BJ (cell line): Measurements from ENCODE around the gene SLC25A43. TPM values are rescaled to one million over a fixed set of nuclear protein-coding genes. Genes with fewer than 3 reads are reported as not detected.
"Not testable (repeated sequence)": the region's sequence is repeated elsewhere in the genome, so short reads cannot be mapped to it uniquely, and the experiment has no call there.

Source experiments
- CTCF ChIA-PET: fragments of 350-600 bp; formaldehyde crosslinking; extraction: SDS; loops from one replicate; lab custom pipeline; 2021; ENCODE audit warnings: antibody characterized with exemption, inconsistent platforms; lab: Yijun Ruan, JAX
- POLR2A ChIA-PET: fragments of 300-600 bp; sonication (Branson Sonifier 250); formaldehyde crosslinking; extraction: SDS; loops from one replicate; lab custom pipeline; 2021; ENCODE audit warnings: antibody characterized with exemption; lab: Charles Lee
- DNase-seq: peaks from one replicate; pipeline ENCODE4 v3.0.0-alpha.2; 2011; ENCODE audit warnings: low read depth
- H3K27me3 ChIP-seq: 2 replicates; pipeline ENCODE4 v1.6.0; 2011; ENCODE audit warnings: low read length; ENCODE audit not compliant: control insufficient read depth, insufficient read depth
- H3K36me3 ChIP-seq: 2 replicates; pipeline ENCODE4 v1.5.1; 2011; ENCODE audit warnings: low read length; ENCODE audit not compliant: control insufficient read depth, insufficient read depth
- H3K4me3 ChIP-seq: 2 replicates; pipeline ENCODE4 v1.5.1; 2011; ENCODE audit warnings: low read depth, mild to moderate bottlenecking, control low read depth, low read length
- polyA plus RNA-seq: library from polyadenylated mRNA; depleted of rRNA; stranded (reverse); fragments of >200 nt; gene quantifications from 2 replicates; pipeline ENCODE4 v1.2.3, GENCODE V29; 2011
- TF ChIP-seq, protein P1 (sequence below): IDR thresholded peaks from 2 replicates; pipeline ENCODE4 v1.5.1; 2011; ENCODE audit warnings: low read depth, mild to moderate bottlenecking, control low read depth, inconsistent platforms, low read length, moderate library complexity; ENCODE audit not compliant: insufficient read depth

The SLC25A43 gene
- polyA plus RNA-seq, 1 experiment: 13.5 TPM

GRCh38 chrX:119427024-119427794, 28.1 kb downstream of the SLC25A43 start:
- Histone ChIP-seq H3K36me3 (no peaks in the 10 kb centered on the region), H3K27me3 (no peaks in the 10 kb centered on the region), H3K4me3 (no peak overlapping the region)
- CTCF ChIA-PET: interaction anchor here (0.9 to 1.2 kb wide), 2 partner anchors 16 to 41 kb away, joined by 3 read pairs; partner anchors contain the start of gene SLC25A5
- TF ChIP-seq, protein P1, sequence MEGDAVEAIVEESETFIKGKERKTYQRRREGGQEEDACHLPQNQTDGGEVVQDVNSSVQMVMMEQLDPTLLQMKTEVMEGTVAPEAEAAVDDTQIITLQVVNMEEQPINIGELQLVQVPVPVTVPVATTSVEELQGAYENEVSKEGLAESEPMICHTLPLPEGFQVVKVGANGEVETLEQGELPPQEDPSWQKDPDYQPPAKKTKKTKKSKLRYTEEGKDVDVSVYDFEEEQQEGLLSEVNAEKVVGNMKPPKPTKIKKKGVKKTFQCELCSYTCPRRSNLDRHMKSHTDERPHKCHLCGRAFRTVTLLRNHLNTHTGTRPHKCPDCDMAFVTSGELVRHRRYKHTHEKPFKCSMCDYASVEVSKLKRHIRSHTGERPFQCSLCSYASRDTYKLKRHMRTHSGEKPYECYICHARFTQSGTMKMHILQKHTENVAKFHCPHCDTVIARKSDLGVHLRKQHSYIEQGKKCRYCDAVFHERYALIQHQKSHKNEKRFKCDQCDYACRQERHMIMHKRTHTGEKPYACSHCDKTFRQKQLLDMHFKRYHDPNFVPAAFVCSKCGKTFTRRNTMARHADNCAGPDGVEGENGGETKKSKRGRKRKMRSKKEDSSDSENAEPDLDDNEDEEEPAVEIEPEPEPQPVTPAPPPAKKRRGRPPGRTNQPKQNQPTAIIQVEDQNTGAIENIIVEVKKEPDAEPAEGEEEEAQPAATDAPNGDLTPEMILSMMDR: no peak
- POLR2A ChIA-PET: interaction anchor here (0.6 kb wide), 1 partner anchor 10 kb away, joined by 4 read pairs; no protein-coding TSS in a partner anchor
- no peak for DNase-seq

GRCh38 chrX:119427795-119428185, 28.7 kb downstream of the SLC25A43 start:
- Histone ChIP-seq H3K36me3 (no peaks in the 10 kb centered on the region), H3K4me3 (no peak overlapping the region), H3K27me3 (no peaks in the 10 kb centered on the region)
- TF ChIP-seq, protein P1: no peak
- ChIA-PET POLR2A (interaction anchor here (0.6 to 0.7 kb wide), 2 partner anchors 11 to 425 kb away, joined by 4 read pairs; partner anchors contain the start of gene UPF3B), CTCF (interaction anchor here (0.6 to 1.2 kb wide), 3 partner anchors 10 to 40 kb away, joined by 3 read pairs; partner anchors contain the start of gene SLC25A5)
- no peak for DNase-seq

DNA sequence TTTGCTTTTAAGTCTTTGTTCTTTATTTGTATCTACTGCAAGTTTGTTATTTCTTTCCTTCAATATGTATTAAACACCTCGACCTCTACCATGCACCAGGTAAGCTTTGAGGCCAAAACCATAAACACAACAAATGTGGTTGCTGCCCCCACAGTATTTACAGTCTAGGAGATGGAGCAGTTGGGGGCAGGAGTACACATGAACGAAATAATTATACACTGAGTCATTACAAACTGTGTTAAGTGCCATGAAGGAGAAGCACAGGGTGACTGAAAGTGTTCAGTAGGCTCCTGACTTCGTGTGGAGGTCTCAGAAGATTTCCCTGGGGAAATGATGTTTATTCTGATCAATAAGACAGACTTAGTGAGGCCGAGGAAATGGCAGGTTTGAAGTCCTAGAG, 30.3 kb downstream of the SLC25A43 start:
- ChIA-PET CTCF (no interaction called here), POLR2A (no interaction called here)
- no peak for DNase-seq

DNA sequence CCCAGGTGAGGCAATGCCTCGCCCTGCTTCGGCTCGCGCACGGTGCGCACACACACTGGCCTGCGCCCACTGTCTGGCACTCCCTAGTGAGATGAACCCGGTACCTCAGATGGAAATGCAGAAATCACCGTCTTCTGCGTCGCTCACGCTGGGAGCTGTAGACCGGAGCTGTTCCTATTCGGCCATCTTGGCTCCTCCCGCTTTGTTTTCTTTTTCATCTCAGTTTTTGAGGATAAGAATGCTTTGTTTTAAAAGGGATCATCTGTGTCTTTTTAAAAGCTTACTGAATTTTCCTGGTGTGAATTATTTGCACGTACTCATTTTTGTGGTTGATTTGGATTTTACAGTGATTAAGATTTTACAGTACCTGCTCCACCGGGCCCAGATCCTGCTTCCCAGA, 42.2 kb downstream of the SLC25A43 start:
- DNase-seq, CTCF ChIA-PET, POLR2A ChIA-PET: not testable (repeated sequence)

More for the DNA sequence above, 30.3 kb downstream of the SLC25A43 start:
- TF ChIP-seq, protein P1: no peak
- H3K4me3 ChIP-seq: no peak overlapping the region
- H3K27me3 ChIP-seq: no peaks in the 10 kb centered on the region
- no peaks in the 10 kb centered on the region for H3K36me3 ChIP-seq

DNA sequence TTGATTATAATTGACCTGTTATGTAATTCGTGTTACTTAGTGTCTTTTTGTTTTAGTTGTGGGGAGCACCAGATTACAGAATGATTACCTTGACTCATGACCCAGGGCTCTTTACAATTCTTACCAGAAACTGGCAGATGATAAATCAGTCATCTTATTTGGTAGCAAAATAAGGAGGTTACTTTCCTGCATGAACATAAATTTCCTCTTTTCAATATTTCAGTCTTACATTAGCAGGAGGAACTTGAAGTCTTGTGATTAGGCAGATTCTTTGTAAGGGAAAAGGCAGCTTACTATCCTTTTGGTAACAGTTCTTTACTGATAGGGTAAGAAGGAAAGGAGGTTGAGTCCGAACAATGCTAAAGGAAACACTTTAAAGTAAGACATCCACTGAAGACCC, 43.1 kb downstream of the SLC25A43 start:
- Histone ChIP-seq H3K27me3 (no peaks in the 10 kb centered on the region), H3K36me3 (no peaks in the 10 kb centered on the region), H3K4me3 (no peak overlapping the region)
- POLR2A ChIA-PET: no interaction called here
- TF ChIP-seq, protein P1: no peak
- no peak for DNase-seq
- CTCF ChIA-PET: no interaction called here

More for the DNA sequence above, 42.2 kb downstream of the SLC25A43 start:
- H3K27me3 ChIP-seq, H3K36me3 ChIP-seq, H3K4me3 ChIP-seq: not testable (repeated sequence)
